Hematopoietic multipotent progenitor cell treated with erythropoietin and hydrocortisone succinate and interleukin-3 and kit ligand, for 6 days (in vitro differentiated cells): ENCODE results near the gene TMEM26.

Source experiments
- DNase-seq: peaks from one replicate; pipeline ENCODE4 v3.0.0-alpha.2; 2015

TMEM26 gene

GRCh38 chr10:61458031-61458430, 4.8 kb upstream of the TMEM26 start:
- no peak for DNase-seq

- no peak for DNase-seq
Observed at GRCh38 chr10:61456095-61456789, 3.1 kb upstream of the TMEM26 start.

GRCh38 chr10:61455656-61456055, 2.5 kb upstream of the TMEM26 start:
- no peak for DNase-seq

- DNase-seq: no peak
Observed at GRCh38 chr10:61454541-61454940, 1.4 kb upstream of the TMEM26 start.

- peak; percentile 17 for DNase-seq
Observed at GRCh38 chr10:61452151-61452651, 980 bp downstream of the TMEM26 start.

- no peak for DNase-seq
Observed at GRCh38 chr10:61451357-61451756, 1.8 kb downstream of the TMEM26 start.

- no peak for DNase-seq
Observed at GRCh38 chr10:61448841-61449600, 4.2 kb downstream of the TMEM26 start.

GRCh38 chr10:61448091-61448490, 5.1 kb downstream of the TMEM26 start:
- DNase-seq: no peak

GRCh38 chr10:61439058-61439609, 14.0 kb downstream of the TMEM26 start:
- no peak for DNase-seq

GRCh38 chr10:61438141-61438988, 14.8 kb downstream of the TMEM26 start:
- peak; percentile 13 for DNase-seq

GRCh38 chr10:61423178-61423577, 30.0 kb downstream of the TMEM26 start:
- DNase-seq: no peak

- no peak for DNase-seq
Observed at GRCh38 chr10:61417661-61418060, 35.5 kb downstream of the TMEM26 start.

- no peak for DNase-seq
Observed at GRCh38 chr10:61415824-61416223, 37.4 kb downstream of the TMEM26 start.

GRCh38 chr10:61411706-61412105, 41.5 kb downstream of the TMEM26 start:
- DNase-seq: no peak

- no peak for DNase-seq
Observed at GRCh38 chr10:61410353-61411070, 42.7 kb downstream of the TMEM26 start.

- DNase-seq: no peak
Observed at GRCh38 chr10:61409157-61409556, 44.0 kb downstream of the TMEM26 start.

GRCh38 chr10:61408105-61408504, 45.1 kb downstream of the TMEM26 start:
- no peak for DNase-seq

- DNase-seq: no peak
Observed at GRCh38 chr10:61406736-61407135, 46.4 kb downstream of the TMEM26 start.

- DNase-seq: no peak
Observed at GRCh38 chr10:61406242-61406641, 46.9 kb downstream of the TMEM26 start.

GRCh38 chr10:61404751-61405150, 48.4 kb downstream of the TMEM26 start:
- DNase-seq: peak; percentile 26

GRCh38 chr10:61400524-61400923, 52.7 kb downstream of the TMEM26 start:
- no peak for DNase-seq

GRCh38 chr10:61399406-61399805, 53.8 kb downstream of the TMEM26 start:
- no peak for DNase-seq
